GM23248 (cell line): ENCODE data around the gene STUM.

Experiments used
- EZH2 ChIP-seq: fragments of 200-600 bp; sonication (generic); IDR thresholded peaks from 2 replicates; pipeline ENCODE4 v1.6.1; 2018; ENCODE audit warnings: antibody characterized with exemption, mild to moderate bottlenecking; ENCODE audit not compliant: insufficient read depth, poor library complexity, severe bottlenecking
- EZH2phosphoT487 ChIP-seq: fragments of 200-600 bp; sonication (generic); IDR thresholded peaks from 2 replicates; pipeline ENCODE4 v1.6.1; 2018; ENCODE audit warnings: antibody characterized with exemption, moderate library complexity, mild to moderate bottlenecking, low read depth; ENCODE audit not compliant: insufficient read depth

DNA sequence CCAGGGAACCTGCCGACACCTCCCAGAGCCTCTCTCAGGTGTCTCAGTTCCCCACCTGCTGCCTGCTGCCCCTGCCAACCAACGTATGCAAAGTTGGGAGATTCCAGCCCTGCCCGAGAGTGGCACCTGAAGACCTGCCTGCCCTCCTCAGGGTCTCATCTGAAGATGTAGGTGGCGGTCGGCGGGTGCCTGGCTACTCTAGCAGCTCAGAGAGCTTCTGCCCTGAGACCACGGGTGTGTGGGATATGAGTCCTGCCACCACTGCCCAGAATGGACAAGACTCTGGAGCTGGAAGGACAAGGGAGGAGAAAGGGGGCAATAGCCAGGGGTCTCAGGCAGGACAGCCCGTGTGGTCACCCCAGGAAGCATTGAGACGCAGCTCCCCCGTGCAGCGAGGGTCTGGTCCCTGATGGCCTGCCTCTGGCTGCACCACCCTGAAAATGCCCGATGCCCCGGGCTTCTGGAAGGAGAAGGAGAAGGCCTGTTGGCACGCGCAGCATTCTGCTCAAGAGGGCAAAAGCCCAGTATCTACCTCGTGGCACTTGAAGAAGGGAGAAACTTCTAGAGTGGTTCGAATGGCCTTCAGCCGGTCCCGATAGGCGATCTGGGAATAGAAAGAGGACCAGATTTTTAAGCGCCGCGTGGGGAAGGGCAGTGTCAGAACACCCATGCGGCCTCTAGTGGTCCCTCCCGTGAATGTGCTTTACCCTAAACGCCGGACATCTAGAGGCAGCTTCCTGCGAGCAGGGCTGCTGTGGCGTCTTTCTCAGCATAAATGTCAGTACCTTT lies 88.8 kb downstream of the STUM start:
- no peak for TF ChIP-seq EZH2
- no peak for TF ChIP-seq EZH2phosphoT487
